Hematopoietic multipotent progenitor cell (in vitro differentiated cells): Measurements from ENCODE around the gene TMPRSS3. TPM values are rescaled to one million over a fixed set of nuclear protein-coding genes. Genes with fewer than 3 reads are reported as not detected.

Source experiments
- DNase-seq, 3 donors: peaks; one replicate each; pipeline ENCODE4 v3.0.0-alpha.2; 2011 to 2015; ENCODE audit warnings: low read depth in 2 of 3, low spot score in 2 of 3
- small RNA-seq: library from RNA; depleted of rRNA; stranded (forward); fragments of <200 nt; gene quantifications from one replicate; pipeline ENCODE3, GENCODE V24; 2012
- total RNA-seq: library from RNA; depleted of rRNA; stranded (reverse); fragments of >200 nt; gene quantifications from one replicate; pipeline ENCODE4 v1.2.3, GENCODE V29; 2012

Gene TMPRSS3
- total RNA-seq, 1 donor, result not detected

DNA sequence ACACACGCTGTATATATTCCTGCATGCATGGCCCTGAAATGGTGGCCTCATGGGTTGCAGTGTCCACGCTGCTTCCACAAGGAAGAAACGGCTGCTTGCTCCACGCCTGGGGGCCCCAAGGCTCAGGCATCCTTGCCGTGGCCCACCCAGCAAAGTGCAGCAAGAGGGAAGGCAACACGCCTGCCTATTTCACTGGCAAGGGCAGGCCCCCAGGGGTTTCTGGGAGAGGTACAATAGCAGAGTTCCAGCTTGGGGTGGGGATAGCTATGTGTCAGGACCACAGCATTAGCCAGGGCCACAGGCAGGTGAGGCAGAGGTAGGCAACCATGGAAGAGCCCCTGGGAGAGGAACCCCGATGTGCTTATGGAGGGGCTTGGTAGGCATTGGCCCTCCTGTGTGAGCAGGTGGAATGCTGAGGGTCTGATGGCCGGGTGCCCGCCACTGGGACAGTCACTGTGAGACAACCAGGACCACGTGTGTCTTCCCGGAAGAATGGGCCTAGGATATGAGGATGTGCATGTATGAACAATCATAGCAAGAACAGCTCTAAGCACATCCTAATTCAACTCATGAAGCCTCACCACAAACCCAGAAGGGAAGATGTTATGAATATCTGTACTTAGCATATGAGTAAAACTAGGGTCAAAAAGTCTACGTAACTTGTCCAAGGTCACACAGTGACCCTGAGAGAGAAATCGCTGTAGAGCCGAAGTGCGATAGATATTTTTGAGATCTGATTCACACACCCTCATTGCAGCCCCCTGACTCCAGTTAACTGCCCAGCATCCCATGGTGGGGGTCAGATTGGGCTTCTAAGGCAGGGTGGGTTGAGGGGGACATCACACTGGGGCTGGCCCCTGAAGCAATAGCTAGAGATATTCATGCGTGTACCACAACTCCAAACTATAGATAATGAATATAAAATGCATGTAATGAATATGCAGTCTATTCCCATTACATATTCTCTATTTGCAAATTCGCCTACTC lies 56.8 kb downstream of the TMPRSS3 start:
- no peak for DNase-seq

GRCh38 chr21:42337830-42338728 lies 57.8 kb downstream of the TMPRSS3 start:
- peak; percentile 53 to 89 (median 85) for DNase-seq

DNA sequence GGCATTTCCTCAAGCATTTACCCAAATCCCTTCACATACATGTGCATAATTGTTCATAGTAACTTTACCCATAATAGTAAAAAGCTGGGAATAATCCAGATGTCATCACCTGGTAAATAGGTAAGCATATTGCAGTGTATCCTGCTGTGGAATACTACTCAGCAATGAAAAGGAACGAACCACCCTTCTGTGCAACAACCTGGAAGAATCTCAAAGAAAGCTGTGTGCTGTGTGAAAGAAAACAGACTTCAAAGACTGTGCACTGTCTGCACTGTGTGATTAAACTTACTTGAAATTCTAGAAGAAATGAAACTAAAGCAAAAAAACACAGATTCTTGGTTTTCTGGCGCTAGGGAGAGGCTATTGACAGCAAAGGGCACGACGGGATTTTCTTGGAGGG lies 58.6 kb downstream of the TMPRSS3 start:
- no peak for DNase-seq

- DNase-seq, result no peak
Observed at GRCh38 chr21:42336054-42336453, 59.8 kb downstream of the TMPRSS3 start.

DNA sequence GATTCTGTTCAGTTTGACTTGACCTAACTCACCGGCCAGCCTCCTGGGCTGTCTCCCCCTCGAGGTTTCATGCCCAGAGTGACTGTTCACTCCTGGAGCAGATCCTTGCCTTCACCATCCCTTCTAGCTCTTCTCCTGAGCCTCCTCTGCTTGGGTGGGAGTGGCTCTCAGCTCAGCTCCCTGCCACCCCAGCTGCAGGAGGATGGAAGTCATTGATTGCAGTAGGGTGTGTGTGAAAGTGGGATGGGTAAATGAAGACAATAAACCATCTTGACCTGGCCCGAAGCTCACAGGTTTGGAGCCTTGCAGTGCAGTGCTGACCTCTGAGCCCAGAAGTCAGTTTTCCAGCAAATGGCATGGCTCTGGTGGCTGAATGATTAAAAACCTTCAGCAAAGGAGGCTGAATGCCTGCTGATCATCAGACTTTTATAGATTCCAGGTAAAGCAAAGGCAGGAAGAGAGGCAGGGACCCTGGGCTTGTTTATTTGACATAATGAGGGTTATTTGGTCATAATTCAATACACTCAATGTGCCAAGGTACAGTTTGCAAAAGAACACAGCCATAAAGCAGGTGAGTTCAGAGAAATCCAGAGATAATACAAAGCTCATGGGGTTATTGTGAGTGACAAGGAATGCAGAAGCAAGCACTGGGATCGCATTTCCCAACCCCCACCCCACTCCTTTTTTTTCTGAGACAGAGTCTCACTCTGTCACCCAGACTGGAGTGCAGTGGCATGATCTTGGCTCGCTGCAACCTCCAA lies 63.1 kb downstream of the TMPRSS3 start:
- DNase-seq, result no peak

DNA sequence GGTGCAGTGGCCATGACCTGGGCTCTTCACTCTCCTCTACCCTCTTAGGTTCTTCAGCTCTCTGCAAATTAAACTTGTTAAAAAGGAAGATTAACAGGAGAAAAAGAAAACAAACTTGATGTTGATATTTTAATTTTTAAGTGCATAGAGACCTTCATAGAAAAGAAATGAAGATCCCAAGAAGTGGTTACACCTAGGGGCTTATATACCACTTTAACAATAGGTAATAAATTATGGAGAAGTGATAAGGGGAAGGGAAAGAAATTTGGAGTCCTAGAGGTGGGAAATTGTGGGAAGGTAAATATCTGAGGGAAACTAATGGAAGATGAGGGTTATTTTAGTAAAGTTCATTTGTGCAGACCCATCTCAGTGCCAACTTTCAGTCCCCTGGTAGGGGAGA lies 64.2 kb downstream of the TMPRSS3 start:
- DNase-seq, result no peak

GRCh38 chr21:42330380-42331371 lies 65.2 kb downstream of the TMPRSS3 start:
- no peak for DNase-seq

GRCh38 chr21:42324896-42325295 lies 71.0 kb downstream of the TMPRSS3 start:
- no peak for DNase-seq

Small RNA genes lying within 50 kb of the gene (small RNA-seq; reads per million reads assigned to genes)
- not detected for gene RNU6-1149P

Other genes with a start within 250 kb of the TMPRSS3 start
- gene ABCG1, start 176.9 kb downstream of the TMPRSS3 start, total RNA-seq, result 45.5 TPM
- gene TFF3, start 80.6 kb downstream of the TMPRSS3 start, total RNA-seq, result not detected
- not detected for gene TFF2, start 45.1 kb downstream of the TMPRSS3 start, total RNA-seq
- gene TFF1, start 29.5 kb downstream of the TMPRSS3 start, total RNA-seq, result not detected
- gene UBASH3A, start 7.8 kb upstream of the TMPRSS3 start, total RNA-seq, result 1.6 TPM
- gene RSPH1, start 100.2 kb upstream of the TMPRSS3 start, total RNA-seq, result 0.81 TPM
- 50.9 TPM for gene SLC37A1, start 117.8 kb upstream of the TMPRSS3 start, total RNA-seq